Neural cell (in vitro differentiated cells): ENCODE data around the gene OTUD5. TPM values are rescaled to one million over a fixed set of nuclear protein-coding genes. Genes with fewer than 3 reads are reported as not detected.
A peak's percentile ranks its signal among the peaks of the same experiment; 100 is the strongest.

ENCODE experiments used
- H2AFZ ChIP-seq: fragments of 200-600, 300-800 bp; sonication (generic), shearing (Covaris generic); 2 replicates; pipeline ENCODE4 v1.6.0; 2014; ENCODE audit warnings: low read depth, mild to moderate bottlenecking, antibody characterized with exemption, low read length, moderate library complexity
- H3F3A ChIP-seq: fragments of 200-600 bp; shearing (Covaris generic); 2 replicates; pipeline ENCODE4 v1.6.1; 2016; ENCODE audit warnings: mild to moderate bottlenecking, moderate library complexity, mixed read lengths, antibody characterized with exemption, low read length; ENCODE audit not compliant: insufficient read depth, poor library complexity, severe bottlenecking
- H3K27ac ChIP-seq: fragments of 200-600, 300-800 bp; sonication (generic), shearing (Covaris generic); 2 replicates; pipeline ENCODE4 v1.5.1; 2014; ENCODE audit warnings: mild to moderate bottlenecking, low read length, moderate library complexity
- H3K27me3 ChIP-seq: fragments of 300-800, 200-600 bp; sonication (generic), shearing (Covaris generic); 2 replicates; pipeline ENCODE4 v1.6.0; 2014; ENCODE audit warnings: mild to moderate bottlenecking, low read depth, low read length, moderate library complexity; ENCODE audit not compliant: insufficient read depth
- H3K36me3 ChIP-seq: fragments of 300-800, 200-600 bp; sonication (generic), shearing (Covaris generic); 2 replicates; pipeline ENCODE4 v1.5.1; 2014; ENCODE audit warnings: mild to moderate bottlenecking, antibody characterized with exemption, low read length, moderate library complexity; ENCODE audit not compliant: insufficient read depth
- H3K4me2 ChIP-seq: fragments of 300-800, 200-600 bp; sonication (generic), shearing (Covaris generic); 2 replicates; pipeline ENCODE4 v1.6.0; 2014; ENCODE audit warnings: mild to moderate bottlenecking, low read length
- H3K4me3 ChIP-seq: fragments of 300-800, 200-600 bp; sonication (generic), shearing (Covaris generic); 2 replicates; pipeline ENCODE4 v1.5.1; 2014; ENCODE audit warnings: mild to moderate bottlenecking, low read length, moderate library complexity
- H3K79me2 ChIP-seq: fragments of 200-600 bp; shearing (Covaris generic); replicated peaks from 2 replicates; pipeline ENCODE4 v1.6.0; 2014; ENCODE audit warnings: mild to moderate bottlenecking, low read length, moderate library complexity; ENCODE audit not compliant: insufficient read depth
- H3K9ac ChIP-seq: fragments of 300-800, 200-600 bp; sonication (generic), shearing (Covaris generic); 2 replicates; pipeline ENCODE4 v1.6.1; 2016; ENCODE audit warnings: mild to moderate bottlenecking, low read length, mixed read lengths
- H3K9me2 ChIP-seq: fragments of 200-600 bp; shearing (Covaris generic); 2 replicates; pipeline ENCODE4 v1.6.1; 2016; ENCODE audit warnings: mild to moderate bottlenecking, low read length, mixed read lengths; ENCODE audit not compliant: insufficient read depth
- H3K9me3 ChIP-seq: fragments of 200-600, 300-800 bp; sonication (generic), shearing (Covaris generic); 2 replicates; pipeline ENCODE4 v1.6.1; 2016; ENCODE audit warnings: mild to moderate bottlenecking, mixed run types, low read length, moderate library complexity, mixed read lengths
- H4K20me1 ChIP-seq: fragments of 200-600 bp; shearing (Covaris generic); 2 replicates; pipeline ENCODE4 v1.6.1; 2016; ENCODE audit warnings: mild to moderate bottlenecking, mixed run types; ENCODE audit not compliant: insufficient read depth
- CTCF ChIP-seq: fragments of 450-650 bp; IDR thresholded peaks from 2 replicates; pipeline ENCODE4 v1.5.1; 2014; ENCODE audit warnings: antibody characterized with exemption, mild to moderate bottlenecking, moderate library complexity; ENCODE audit not compliant: poor library complexity, severe bottlenecking
- EP300 ChIP-seq: fragments of 450-650 bp; conservative IDR thresholded peaks from 2 replicates; pipeline ENCODE4 v1.6.1; 2014; ENCODE audit warnings: antibody characterized with exemption, mild to moderate bottlenecking, moderate library complexity; ENCODE audit not compliant: poor library complexity, severe bottlenecking
- EZH2 ChIP-seq: fragments of 200-600, 300-800 bp; shearing (Covaris generic), sonication (generic); IDR thresholded peaks from 2 replicates; pipeline ENCODE4 v1.6.1; 2014; ENCODE audit warnings: antibody characterized with exemption, low read length, borderline replicate concordance, mild to moderate bottlenecking; ENCODE audit not compliant: insufficient read depth, poor library complexity, severe bottlenecking
- MXI1 ChIP-seq: fragments of 450-650 bp; conservative IDR thresholded peaks from 2 replicates; pipeline ENCODE4 v1.6.1; 2014; ENCODE audit warnings: antibody characterized with exemption, mild to moderate bottlenecking; ENCODE audit not compliant: poor library complexity, severe bottlenecking
- POLR2AphosphoS5 ChIP-seq: IDR thresholded peaks from 2 replicates; pipeline ENCODE4 v1.6.1; 2012
- RAD21 ChIP-seq: fragments of 450-650 bp; conservative IDR thresholded peaks from 2 replicates; pipeline ENCODE4 v1.6.1; 2014; ENCODE audit warnings: antibody characterized with exemption, mild to moderate bottlenecking, moderate library complexity
- REST ChIP-seq: IDR thresholded peaks from 2 replicates; pipeline ENCODE4 v1.6.1; 2012; ENCODE audit warnings: borderline replicate concordance
- SMC3 ChIP-seq: fragments of 450-650 bp; conservative IDR thresholded peaks from 2 replicates; pipeline ENCODE4 v1.6.1; 2014; ENCODE audit warnings: antibody characterized with exemption, mild to moderate bottlenecking, moderate library complexity; ENCODE audit not compliant: poor library complexity
- TAF1 ChIP-seq: IDR thresholded peaks from 2 replicates; pipeline ENCODE4 v1.6.1; 2012; ENCODE audit warnings: low read depth
- polyA plus RNA-seq: library from polyadenylated mRNA; depleted of rRNA; stranded (reverse); fragments of >200 nt; gene quantifications from 2 replicates; pipeline ENCODE4 v1.2.3, GENCODE V29; 2014

Gene OTUD5
- polyA plus RNA-seq, 1 donor from 2014 or later: 34.3 TPM

- H3K36me3 ChIP-seq: no peaks in the 10 kb centered on the region
- no peaks in the 10 kb centered on the region for H3K27me3 ChIP-seq
- H3K4me2 ChIP-seq: no peak overlapping the region
- H3K9ac ChIP-seq: no peak overlapping the region
- no peak overlapping the region for H2AFZ ChIP-seq
- TF ChIP-seq REST (no peak), MXI1 (no peak), TAF1 (no peak), CTCF (no peak), RAD21 (no peak), SMC3 (no peak), POLR2AphosphoS5 (no peak), EZH2 (no peak), EP300 (no peak)
- no peaks in the 10 kb centered on the region for H4K20me1 ChIP-seq
- peaks cover 13% of the 10 kb centered on the region for H3K79me2 ChIP-seq
- H3K9me3 ChIP-seq: no peaks in the 10 kb centered on the region
- no peak overlapping the region for H3K4me3 ChIP-seq
- H3K9me2 ChIP-seq: no peaks in the 10 kb centered on the region
- H3K27ac ChIP-seq: no peak overlapping the region
- H3F3A ChIP-seq: no peaks in the 10 kb centered on the region
These were observed 41.6 kb upstream of the OTUD5 start for GRCh38 chrX:48999030-48999429.

- Histone ChIP-seq H4K20me1 (no peaks in the 10 kb centered on the region), H2AFZ (no peak overlapping the region), H3K36me3 (no peaks in the 10 kb centered on the region), H3F3A (no peaks in the 10 kb centered on the region), H3K27ac (no peak overlapping the region), H3K9ac (no peak overlapping the region), H3K4me2 (no peak overlapping the region), H3K9me3 (no peaks in the 10 kb centered on the region), H3K27me3 (no peaks in the 10 kb centered on the region), H3K79me2 (peaks cover 13% of the 10 kb centered on the region), H3K4me3 (peak overlapping the region; percentile 37), H3K9me2 (no peaks in the 10 kb centered on the region)
- no peak for TF ChIP-seq EZH2
- TF ChIP-seq TAF1: no peak
- no peak for TF ChIP-seq POLR2AphosphoS5
- TF ChIP-seq RAD21: no peak
- TF ChIP-seq MXI1: no peak
These were observed 41.0 kb upstream of the OTUD5 start for GRCh38 chrX:48998391-48998790.

- Histone ChIP-seq H3K4me2 (no peak overlapping the region), H3K27me3 (no peaks in the 10 kb centered on the region), H3K9ac (no peak overlapping the region), H3K79me2 (peaks cover 13% of the 10 kb centered on the region), H3K36me3 (no peaks in the 10 kb centered on the region), H2AFZ (no peak overlapping the region), H3K9me3 (no peaks in the 10 kb centered on the region), H4K20me1 (no peaks in the 10 kb centered on the region), H3K27ac (no peak overlapping the region), H3F3A (no peaks in the 10 kb centered on the region), H3K9me2 (no peaks in the 10 kb centered on the region), H3K4me3 (peak overlapping the region; percentile 37)
- no peak for TF ChIP-seq EP300
- TF ChIP-seq MXI1: no peak
- no peak for TF ChIP-seq SMC3
- TF ChIP-seq CTCF: no peak
- no peak for TF ChIP-seq REST
- no peak for TF ChIP-seq POLR2AphosphoS5
These were observed 40.5 kb upstream of the OTUD5 start for GRCh38 chrX:48997865-48998264.
